Left renal pelvis (tissue), 4 donors: Measurements from ENCODE around the gene ZFP3. TPM values are rescaled to one million over a fixed set of nuclear protein-coding genes. Genes with fewer than 3 reads are reported as not detected.
"Not testable (repeated sequence)": the region's sequence is repeated elsewhere in the genome, so short reads cannot be mapped to it uniquely, and the experiment has no call there.

Source experiments
- DNase-seq, 4 donors: peaks; one replicate each; pipeline ENCODE4 v3.0.0-alpha.2; 2013; ENCODE audit warnings: low read depth in 4 of 4, low spot score in 3 of 4
- polyA plus RNA-seq, 4 donors: library from polyadenylated mRNA; unstranded; fragments of 120-200 nt; gene quantifications; one replicate each; pipeline ENCODE4 v1.2.1, GENCODE V29; 2013; ENCODE audit not compliant: insufficient read length in 4 of 4

Gene ZFP3
- polyA plus RNA-seq, 4 donors = 9.9 to 15.8 (median 14.4) TPM

DNA sequence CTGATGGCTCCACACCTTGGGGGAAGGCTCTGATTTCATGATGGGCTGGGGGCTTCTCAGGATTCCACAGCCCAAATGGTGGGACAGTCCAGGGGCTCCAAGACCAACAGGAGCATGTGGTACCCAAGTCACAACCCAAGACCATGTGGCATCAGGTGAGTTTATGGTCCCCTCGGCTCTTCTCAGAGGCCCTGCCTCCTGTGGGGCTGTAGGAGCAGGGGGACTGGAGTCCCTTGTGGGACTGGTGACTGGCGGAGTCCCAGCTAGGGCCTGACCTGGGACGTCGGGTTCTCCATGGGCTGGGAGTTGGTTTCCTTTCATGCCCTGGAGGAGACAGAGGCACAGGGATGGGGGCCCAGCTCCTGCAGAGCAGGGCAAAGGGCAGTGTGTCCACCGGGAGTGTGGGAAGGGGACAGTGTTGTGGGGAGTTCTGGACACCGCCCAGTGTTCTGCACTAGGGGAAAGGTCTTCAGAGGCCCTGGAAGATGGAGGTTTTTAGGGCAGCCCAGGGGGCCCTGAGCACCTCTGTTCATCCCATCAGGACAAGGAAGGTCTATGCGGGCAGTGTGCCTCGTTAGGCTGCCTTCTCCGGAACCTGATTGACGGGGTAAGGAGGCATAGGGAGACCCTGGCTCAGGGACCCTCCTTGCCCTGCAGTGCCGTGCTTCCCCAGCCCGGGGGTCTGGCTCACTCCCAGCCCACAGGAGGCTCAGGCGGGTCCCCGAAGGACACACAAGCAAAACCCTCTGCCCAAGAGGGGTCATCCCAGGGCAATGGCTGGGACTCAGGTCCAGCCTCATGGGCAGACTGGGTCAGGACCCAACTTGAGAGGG, 58.5 kb downstream of the ZFP3 start:
- not testable (repeated sequence) for DNase-seq

DNA sequence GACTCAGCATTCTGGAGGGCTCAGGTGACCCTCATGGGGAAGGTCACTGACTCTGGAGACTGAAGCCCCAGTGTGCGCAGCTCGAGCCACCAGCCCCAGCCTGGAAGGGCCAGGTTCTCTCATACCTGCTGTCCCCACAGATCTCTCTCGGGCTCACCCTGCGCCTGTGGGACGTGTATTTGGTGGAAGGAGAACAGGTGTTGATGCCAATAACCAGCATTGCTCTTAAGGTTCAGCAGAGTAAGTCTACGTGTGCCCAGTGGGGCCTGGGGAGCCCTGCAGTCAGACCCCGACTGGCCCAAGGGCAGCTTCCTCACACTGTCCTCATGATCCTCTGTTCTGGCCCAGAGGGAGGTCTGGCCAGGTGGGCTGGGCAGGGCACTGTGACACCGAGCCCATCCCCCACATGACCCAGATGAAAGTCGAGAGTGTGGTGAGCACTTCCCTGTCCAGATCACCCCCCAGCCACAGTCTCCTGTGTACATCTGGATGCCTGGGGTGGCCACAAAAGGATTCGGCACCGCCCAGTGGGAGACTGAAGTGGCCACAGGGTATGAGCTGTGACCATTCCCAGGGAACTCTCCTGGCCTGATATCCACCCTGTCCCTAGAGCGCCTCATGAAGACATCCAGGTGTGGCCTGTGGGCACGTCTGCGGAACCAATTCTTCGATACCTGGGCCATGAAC, 59.4 kb downstream of the ZFP3 start:
- DNase-seq = not testable (repeated sequence)

DNA sequence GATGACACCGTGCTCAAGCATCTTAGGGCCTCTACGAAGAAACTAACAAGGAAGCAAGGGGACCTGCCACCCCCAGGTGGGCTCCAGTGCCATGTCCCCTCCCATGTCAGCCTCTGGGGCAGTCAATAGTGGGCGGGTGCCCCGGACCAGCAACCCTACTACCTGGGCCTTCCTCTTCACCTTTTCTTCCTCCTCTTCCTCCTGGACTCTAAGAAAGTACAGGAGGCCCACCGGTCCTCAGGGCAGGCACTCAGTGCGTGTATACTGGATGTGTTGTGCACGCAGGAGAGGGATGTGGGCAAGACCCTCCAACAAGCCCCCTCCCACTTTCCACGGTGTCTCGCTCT, 59.9 kb downstream of the ZFP3 start:
- not testable (repeated sequence) for DNase-seq

DNA sequence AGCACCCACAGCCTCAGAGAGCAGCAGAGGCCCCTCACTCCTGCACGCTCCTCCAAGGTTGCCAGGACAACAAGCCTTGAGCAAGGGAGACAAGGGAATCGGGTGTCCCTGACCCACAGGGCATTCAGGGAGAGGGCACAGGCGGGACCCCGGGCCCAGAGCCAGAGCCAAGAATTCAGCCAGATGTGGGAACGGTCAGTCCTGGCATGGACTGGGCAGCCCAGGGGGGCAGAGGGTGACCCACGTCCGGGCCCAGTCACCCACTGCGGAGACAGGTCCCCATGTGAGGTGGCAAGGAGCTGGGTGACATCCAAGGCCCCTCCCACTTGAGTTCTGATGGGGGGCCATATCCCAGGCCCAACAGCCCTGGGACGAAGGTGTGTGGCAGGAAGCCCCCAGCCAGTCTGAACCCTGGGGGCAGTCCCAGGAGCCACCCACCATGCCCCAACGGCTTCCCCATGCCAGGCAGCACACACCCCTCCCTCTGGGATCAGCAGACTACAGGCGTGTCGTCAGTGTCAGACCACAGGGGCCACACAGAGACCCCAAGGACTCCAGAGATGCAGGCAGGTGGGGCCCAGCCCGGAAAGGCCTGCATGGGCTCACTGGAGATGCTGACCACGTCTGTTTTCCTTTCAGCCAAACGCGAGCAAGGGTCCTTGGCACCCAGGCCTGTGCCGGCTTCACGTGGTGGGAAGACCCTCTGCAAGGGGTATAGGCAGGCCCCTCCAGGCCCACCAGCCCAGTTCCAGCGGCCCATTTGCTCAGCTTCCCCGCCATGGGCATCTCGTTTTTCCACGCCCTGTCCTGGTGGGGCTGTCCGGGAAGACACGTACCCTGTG, 60.6 kb downstream of the ZFP3 start:
- DNase-seq = no peak

DNA sequence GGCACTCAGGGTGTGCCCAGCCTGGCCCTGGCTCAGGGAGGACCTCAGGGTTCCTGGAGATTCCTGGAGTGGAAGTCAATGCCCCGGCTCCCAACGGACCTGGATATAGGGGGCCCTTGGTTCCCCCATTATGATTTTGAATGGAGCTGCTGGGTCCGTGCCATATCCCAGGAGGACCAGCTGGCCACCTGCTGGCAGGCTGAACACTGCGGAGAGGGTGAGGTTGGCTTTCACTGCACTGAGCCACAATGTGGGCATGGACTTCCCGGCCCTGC, 61.1 kb downstream of the ZFP3 start:
- DNase-seq = no peak

DNA sequence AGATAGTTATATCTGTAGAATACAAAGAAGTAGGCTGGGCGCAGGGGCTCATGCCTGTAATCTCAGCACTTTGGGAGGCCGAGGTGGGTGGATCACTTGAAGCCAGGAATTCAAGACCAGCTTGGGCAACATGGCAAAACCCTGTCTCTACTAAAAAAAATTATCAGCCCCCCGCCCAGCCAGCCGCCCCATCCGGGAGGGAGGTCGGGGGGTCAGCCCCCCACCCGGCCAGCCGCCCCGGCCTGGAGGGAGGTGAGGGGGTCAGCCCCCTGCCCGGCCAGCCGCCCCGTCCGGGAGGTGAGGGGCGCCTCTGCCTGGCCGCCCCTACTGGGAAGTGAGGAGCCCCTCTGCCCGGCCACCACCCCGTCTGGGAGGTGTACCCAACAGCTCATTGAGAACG, 64.6 kb downstream of the ZFP3 start:
- not testable (repeated sequence) for DNase-seq

Other genes with a start within 250 kb of the ZFP3 start
- 10 to 100 TPM; 49.3 to 75.6 (median 59.3) TPM for gene MINK1, start 245.1 kb upstream of the ZFP3 start, polyA plus RNA-seq
- gene C17orf107, start 178.9 kb upstream of the ZFP3 start, polyA plus RNA-seq = 1 to 10 TPM; 1.3 to 2.8 (median 1.9) TPM
- gene CHRNE, start 175.4 kb upstream of the ZFP3 start, polyA plus RNA-seq = 1 to 10 TPM; 1.4 to 2.0 (median 1.7) TPM
- 1 to 10 TPM in 3 of 4 donors, under 1 TPM in 1; 0.83 to 3.4 (median 1.8) TPM for gene GP1BA, start 146.2 kb upstream of the ZFP3 start, polyA plus RNA-seq
- 10 to 100 TPM; 40.5 to 90.1 (median 72.7) TPM for gene SLC25A11, start 138.4 kb upstream of the ZFP3 start, polyA plus RNA-seq
- gene RNF167, start 138.2 kb upstream of the ZFP3 start, polyA plus RNA-seq = 100 to 1,000 TPM; 106 to 135 (median 129) TPM
- 100 to 1,000 TPM; 274 to 467 (median 346) TPM for gene PFN1, start 129.9 kb upstream of the ZFP3 start, polyA plus RNA-seq
- 10 to 100 TPM; 14.8 to 30.0 (median 18.8) TPM for gene ENO3, start 127.3 kb upstream of the ZFP3 start, polyA plus RNA-seq
- gene SPAG7, start 110.7 kb upstream of the ZFP3 start, polyA plus RNA-seq = 100 to 1,000 TPM in 1 of 4 donors, 10 to 100 TPM in 3; 86.4 to 100 (median 92.0) TPM
- gene CAMTA2, start 90.8 kb upstream of the ZFP3 start, polyA plus RNA-seq = 10 to 100 TPM; 19.3 to 34.2 (median 26.6) TPM
- 1 to 10 TPM; 6.9 to 9.3 (median 7.4) TPM for gene INCA1, start 80.9 kb upstream of the ZFP3 start, polyA plus RNA-seq
- 10 to 100 TPM; 69.8 to 89.3 (median 82.2) TPM for gene KIF1C, start 80.5 kb upstream of the ZFP3 start, polyA plus RNA-seq
- under 1 TPM; 0.05 to 0.35 (median 0.15) TPM for gene SLC52A1, start 43.0 kb upstream of the ZFP3 start, polyA plus RNA-seq
- gene ZNF232, start 33.4 kb downstream of the ZFP3 start, polyA plus RNA-seq = 10 to 100 TPM; 14.2 to 41.1 (median 22.0) TPM
- 10 to 100 TPM in 1 of 4 donors, 1 to 10 TPM in 3; 1.9 to 12.2 (median 4.0) TPM for gene USP6, start 37.6 kb downstream of the ZFP3 start, polyA plus RNA-seq
- gene ZNF594, start 113.4 kb downstream of the ZFP3 start, polyA plus RNA-seq = 10 to 100 TPM; 14.6 to 26.3 (median 21.8) TPM
- 1 to 10 TPM; 1.4 to 2.0 (median 1.8) TPM for gene SCIMP, start 156.4 kb downstream of the ZFP3 start, polyA plus RNA-seq
- 10 to 100 TPM; 52.6 to 62.9 (median 62.1) TPM for gene RABEP1, start 203.8 kb downstream of the ZFP3 start, polyA plus RNA-seq